HG02870 (cell line): ENCODE data around the gene PRKN.

Experiments
- ATAC-seq: cut with Tn5 transposase; IDR thresholded peaks from one replicate; pipeline ENCODE4 v1.9.1; 2021; ENCODE audit warnings: mild to moderate bottlenecking, moderate library complexity; ENCODE audit not compliant: unreplicated experiment

The PRKN gene

DNA sequence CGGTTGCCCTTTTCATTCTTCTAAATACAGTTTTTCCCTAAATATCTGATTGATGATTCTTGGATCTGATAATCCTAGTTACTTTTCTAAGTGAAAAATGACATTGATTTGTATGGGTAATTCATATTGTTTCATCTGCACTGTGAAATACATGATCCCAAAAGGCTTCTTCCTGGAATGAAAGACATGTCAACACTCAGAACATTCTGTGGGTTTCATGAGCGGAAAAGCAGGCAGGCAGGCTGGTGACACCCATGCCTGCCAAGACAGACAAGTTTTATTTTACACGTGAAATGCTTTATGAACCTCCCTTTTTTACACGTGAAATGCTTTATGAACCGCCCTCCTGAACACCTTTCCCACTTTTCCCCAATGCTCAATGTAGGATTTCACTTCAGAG lies 105.0 kb downstream of the PRKN start:
- no peak for ATAC-seq

DNA sequence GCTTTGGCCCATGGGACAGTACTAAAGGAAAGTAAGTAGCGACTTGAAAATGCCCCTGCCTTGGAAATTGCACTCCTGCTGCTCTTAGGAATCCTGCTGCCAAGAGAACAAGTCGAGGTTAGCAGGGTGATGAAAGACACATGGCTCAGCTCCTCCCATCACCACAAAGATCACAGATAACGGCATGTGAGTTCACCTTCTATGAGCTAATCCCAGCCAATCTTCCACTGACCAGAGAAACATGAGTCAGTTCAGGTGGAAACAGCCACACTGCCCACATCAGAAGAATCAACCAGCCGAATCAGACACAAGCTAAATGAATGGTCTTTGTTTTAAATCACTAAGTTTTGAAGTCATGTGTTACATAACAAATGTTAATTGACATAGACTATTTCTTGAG lies 106.3 kb downstream of the PRKN start:
- ATAC-seq = no peak

DNA sequence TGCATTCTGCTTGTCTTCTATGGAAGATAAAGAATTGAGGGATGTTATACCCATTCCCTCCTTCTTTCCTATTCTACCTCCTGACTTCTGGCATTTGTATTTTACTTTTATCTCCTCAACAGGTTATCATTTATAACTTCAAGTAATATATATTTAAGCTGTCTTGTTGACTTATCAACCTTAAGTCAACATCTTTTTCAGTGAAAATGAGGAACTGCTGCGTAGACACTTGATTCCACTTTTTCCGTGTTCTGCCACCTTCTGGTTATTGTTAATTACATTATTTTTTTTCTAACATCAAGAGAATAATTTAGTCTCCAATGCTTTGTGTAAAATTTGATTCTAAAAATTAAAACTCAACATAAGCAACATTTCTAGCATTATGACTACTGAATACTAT lies 107.5 kb downstream of the PRKN start:
- ATAC-seq = no peak

DNA sequence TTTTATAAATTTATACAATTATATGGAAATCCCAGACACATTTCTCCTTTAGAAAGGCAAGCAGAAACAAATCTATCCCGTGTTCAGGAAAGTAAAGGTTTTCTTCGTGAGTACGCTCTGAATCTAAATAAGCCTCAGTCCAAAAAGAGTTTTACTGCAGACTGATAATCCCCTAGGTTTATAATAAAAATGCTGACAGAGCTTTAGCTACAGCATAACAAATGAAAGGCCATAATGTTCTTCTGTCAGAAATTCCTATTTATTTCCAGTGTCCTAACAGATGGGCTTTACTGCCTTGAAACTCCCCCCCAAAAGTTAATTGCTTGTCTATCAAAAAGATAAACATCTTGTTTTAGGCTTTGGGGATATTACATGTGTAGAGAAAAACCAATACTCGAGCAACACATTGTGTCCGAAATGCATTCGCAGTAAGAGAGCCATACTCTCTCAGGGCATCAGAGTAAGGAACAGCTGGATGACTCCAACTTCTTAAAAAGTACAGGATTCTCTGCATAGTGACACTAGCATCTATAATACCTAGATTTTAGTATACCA lies 109.0 kb downstream of the PRKN start:
- no peak for ATAC-seq

DNA sequence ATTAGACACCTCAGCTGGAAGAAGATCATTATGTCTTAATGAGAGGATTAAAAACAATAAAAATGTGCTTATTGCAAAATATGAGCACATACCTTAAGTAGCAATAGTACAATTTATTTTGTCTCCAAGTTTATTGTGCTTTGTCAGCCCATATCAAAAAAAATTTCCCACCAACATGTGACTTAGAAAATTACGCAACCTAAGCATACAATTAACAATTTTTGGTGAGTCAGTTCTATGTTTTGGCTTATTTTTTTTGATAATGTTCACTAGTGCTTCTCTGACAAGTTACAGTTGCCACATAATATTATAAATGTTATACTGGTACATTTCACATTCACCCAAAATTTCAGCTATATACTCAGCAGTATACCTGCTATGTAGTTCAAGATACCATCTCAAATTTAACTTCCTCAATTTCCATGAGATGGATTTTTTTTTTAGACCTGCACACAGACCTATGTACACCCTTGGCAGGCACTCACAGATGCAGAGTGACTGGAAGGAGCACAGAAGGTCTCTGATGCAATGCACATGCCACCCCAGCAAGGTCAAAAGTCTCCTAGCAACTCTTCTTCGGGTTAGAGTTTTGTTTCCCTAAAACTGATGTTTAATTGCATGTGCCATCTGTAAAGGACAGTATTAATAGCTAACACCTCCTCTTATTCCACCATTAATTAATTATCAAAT lies 112.4 kb downstream of the PRKN start:
- ATAC-seq = no peak

DNA sequence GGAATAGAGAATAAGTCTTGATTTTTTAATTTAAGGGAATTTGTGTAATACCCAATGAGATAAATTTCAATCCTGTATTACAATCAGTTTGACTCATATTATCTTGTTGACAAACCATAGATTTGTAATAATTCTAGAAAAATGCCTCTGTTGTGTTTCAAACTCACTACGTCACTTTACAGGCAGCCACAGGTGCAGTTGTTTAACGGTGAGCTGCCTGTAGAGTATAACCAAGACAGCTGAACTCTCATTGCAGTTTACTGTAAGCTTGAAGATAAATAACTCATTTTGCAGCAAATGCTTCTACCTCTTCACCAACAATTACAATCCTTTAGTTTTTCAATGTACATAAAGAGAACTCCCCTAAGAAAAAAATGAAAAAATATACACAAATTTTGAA lies 114.3 kb downstream of the PRKN start:
- no peak for ATAC-seq

DNA sequence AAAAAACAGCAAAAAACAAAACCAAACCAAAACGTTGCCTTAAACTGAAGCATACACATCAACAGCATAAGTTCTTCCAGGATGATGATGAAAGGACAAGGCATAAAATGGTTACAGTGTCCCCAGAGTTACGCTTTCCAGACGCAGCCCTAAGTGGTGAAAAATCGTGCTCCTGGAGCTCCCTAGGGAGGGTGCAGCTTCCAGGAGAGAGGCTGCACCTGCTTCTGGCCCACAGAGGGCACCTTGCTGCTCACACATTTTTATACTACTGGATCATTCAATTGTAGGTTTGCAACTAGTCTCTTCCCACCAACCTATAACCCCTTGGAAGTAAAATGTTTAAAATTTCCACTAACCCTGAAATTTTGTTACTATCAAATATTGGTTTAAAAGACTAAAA lies 115.0 kb downstream of the PRKN start:
- ATAC-seq = no peak

DNA sequence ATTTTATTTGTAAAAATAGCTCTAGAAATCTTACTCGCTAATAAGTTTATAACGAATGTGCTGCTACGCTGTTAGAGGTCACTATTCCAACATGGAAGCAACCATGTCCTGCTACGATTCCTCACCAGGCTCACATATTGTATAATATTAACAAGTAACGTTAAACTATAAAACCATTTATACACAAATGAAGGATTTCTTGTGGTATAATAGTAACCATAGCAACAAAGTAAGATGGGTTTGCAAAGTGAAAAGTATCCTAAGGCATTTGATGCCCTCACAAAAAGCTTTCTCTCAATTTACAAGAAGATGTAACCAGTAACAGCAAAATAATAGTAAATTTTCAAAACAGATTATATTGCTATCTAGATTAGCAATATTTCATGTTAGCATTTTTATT lies 117.2 kb downstream of the PRKN start:
- ATAC-seq = no peak

DNA sequence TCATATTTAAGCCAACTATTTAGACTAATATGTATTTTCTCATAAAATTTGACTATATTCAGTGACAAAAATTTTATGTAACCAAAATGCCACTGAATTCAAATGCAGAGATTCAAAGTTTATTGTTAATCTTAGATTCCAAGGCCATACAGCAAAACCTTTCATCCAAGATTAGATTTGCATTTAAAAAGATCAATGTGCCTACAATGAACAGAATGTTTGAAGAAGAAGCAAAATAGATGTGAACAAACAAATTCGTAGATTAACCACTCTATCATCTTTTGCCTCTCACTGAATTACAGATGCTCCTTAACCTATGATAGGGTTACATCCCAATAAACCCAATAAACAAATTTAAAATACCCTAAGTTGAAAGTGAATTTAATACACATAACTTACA lies 121.7 kb downstream of the PRKN start:
- ATAC-seq = no peak

DNA sequence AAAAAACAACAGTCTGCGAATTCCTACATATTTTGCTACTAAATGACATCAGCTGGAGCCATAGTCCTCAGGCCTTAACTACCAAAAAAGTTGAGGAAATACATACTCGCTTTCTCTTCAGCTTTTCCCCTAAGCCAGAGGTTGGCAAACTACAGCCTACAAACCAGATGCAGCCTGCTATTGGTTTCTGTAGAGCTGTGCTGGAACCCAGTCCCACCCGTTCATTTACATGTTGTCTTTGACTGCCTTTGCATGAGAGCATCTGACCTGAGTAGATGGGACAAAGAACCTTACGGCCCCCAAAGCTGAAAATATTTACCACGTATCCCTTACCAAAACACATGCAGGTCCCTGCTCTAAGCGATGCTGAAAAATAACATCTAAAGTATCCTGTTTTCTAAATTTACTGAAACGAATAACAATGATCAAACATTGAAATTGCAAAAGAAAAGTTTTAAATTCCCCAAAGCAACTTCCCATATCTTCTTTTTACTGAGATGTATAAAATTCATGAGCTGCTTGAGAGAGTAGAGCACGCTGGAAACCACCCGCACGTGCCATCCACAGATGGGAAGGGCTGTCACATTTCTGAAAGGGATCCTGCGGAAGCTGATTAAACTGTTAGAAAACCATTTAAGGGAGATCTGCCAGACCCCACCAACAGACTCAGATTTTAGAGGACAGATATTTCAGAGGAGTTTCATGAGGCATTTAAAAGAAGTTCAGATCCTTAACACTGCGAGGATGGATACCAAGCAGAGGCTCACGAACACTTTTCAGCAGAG lies 124.1 kb downstream of the PRKN start:
- ATAC-seq = no peak

DNA sequence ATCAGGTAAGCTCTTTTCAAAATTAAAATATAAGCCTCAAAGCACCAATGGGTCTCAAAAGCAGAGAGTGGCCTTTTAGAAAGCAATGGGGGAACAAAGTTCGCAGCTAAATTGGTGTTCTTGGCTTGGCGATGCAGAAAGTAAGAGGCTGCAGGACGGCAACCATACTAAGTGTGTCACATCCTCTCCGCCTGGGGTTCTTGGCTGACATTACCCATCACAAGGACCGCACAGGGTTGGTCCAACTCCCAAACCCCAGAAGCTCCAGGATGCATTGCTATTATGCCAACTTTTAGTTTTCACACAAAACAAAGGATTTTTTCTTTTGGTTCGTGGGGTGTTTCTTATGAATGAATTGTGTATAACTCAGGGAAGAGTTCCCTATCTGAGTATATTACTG lies 124.8 kb downstream of the PRKN start:
- ATAC-seq = no peak

DNA sequence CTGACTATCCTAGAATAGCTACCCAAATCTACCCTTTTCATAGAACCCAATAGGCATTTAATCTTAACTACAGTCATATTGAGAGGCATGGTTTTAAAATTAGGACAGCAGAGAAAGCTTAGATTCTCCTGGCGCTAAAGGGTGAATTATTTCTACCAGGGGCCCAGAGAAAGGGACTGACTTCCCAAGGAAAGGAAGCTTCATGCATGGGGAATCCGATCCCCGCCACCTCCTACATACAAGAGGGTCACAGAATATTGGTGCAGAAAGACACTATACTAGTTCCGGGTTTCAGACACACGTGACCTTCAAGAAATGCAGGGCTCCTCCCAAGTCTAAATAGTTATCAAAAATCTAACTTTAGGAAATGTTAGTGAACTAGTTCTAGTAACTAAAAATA lies 130.9 kb downstream of the PRKN start:
- no peak for ATAC-seq

DNA sequence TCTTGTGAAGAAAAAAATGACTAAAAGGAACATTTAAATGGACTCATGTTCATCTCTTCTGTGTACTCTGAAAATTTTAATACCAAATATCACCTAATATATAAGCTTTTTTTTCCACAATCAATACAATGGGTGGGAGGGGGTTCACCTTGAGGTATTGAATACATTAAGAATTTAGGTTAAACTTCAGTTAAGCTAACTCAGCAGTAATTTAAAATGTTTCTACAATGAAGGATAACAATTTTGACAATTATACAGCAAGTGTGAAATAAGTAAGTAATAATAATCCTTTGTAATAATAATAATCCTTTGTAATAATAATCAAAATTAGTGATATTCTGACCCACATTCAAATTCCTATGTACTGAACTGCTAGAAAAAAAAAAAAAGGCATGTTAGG lies 136.0 kb downstream of the PRKN start:
- no peak for ATAC-seq

DNA sequence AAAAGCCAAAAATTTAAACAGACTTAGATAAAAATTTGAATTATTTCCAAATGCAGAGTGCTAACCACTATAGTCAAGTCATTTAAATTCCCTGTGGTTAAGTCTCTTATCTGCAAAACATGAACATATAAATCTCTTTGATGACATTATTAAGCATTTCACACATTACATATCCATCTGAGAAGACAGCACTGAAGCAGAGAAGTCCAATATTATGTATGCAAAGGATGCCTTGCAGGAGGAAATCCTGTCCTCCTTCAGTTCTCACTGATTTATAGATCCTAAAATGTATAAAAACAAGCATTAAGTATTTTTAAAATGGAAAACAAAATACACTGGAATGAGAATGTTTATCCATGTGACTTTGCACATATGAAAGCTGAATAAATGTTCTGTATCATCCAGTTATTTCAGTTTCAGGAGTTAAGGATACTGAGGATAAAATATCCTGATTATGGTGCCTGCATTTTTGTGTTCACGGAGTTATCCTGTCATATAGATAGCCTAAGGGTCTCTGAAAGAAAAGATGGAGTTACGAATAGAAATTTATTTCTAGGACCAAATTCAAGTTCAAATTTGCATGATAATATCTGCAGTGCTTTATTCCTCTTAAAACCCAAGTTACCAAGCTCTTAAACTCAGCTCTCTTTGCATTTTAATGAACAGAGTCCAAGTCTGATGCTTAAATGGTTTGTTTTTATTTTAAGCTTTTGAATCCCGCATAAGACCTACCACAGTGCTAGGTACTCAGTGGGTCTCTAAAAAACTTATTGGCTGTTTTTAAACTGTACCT lies 145.4 kb downstream of the PRKN start:
- ATAC-seq = no peak

DNA sequence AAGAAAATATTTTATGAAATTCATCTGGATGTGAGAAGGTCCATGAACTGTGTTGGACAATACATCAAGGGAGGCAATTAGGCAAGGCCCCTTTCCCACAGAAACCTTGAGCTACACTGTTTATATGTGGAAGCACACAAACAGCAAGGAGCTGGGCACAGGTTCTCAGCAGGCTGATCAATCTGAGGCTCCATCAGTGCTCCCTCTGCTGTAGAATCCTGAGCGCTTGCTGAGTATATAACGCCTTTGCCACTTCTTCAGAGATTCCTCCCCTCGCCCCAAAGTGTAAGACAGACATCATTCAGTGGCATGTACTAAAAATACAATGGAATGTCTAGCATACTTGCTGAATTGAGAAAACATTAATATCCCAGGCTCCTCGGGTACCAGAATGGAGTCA lies 146.9 kb downstream of the PRKN start:
- no peak for ATAC-seq

DNA sequence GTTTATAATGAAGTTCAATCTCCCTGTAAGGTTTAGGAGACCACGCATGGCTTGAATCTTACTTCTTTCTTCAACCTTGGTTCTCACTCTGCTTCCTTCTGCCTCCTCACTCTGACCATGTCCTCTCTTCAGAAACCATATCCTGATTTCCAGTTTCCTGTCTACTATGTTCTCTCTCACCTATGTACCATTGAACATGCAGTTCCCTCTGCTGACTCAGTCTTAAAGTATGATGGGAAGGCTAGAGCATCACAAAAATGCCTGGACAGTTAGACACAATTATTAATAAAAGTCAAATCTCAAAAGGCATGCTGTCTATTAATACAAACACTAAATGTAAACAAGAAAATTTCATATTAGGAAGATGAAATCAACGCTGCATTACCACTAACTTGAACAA lies 151.6 kb downstream of the PRKN start:
- ATAC-seq = no peak

DNA sequence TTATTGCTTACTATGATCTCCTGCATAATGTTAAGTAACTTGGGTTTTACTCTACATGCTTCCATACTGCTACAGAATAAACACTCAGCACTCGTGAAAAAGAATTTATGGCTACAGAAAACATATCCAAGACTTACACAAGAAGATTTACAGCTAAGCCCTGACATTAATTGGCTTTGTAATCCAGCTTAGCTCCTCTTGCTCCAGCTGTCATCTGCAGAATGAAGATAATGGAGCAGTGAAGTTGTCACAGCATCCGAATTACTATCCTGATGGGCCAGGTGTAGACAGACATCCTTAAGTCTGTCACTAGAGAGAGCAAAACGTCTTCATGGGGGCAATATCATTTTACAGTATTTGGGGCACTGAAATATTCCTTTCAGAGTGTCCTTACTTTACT lies 155.3 kb downstream of the PRKN start:
- ATAC-seq = no peak

DNA sequence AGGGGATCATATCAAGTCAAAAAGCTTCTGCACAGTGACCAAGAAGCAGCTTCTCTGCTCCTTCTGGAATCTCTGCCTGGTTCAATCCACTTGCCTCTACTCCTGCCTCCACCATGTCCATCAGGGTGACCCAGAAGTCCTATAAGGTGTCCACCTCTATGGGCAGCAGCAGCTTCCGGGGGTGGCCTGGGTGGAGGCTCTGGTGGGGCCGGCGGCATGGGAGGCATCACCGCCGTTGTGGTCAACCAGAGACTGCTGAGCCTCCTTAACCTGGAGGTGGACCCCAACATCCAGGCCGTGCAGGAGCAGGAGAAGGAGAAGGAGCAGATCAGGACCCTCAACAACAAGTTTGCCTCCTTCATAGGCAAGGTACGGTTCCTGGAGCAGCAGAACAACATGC lies 159.3 kb downstream of the PRKN start:
- ATAC-seq = no peak

DNA sequence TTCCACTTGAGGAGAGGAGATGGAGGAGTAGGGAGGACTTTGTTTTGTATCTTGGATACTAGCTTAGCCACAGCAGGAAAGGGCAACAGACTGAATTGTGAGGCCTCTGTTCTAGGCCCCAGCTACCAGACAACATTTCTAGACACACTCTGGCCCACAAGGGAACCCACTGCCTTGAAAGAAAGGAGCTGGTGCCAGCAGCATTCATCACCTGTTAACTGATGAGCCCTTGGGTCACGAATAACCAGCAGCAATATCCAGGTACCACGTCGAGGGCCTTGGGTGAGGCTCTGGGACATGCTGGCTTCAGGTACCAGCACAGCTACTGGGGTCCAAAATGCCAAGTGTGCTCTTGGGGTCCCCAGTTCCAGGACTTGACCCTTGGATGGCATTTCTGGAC lies 165.5 kb downstream of the PRKN start:
- no peak for ATAC-seq

DNA sequence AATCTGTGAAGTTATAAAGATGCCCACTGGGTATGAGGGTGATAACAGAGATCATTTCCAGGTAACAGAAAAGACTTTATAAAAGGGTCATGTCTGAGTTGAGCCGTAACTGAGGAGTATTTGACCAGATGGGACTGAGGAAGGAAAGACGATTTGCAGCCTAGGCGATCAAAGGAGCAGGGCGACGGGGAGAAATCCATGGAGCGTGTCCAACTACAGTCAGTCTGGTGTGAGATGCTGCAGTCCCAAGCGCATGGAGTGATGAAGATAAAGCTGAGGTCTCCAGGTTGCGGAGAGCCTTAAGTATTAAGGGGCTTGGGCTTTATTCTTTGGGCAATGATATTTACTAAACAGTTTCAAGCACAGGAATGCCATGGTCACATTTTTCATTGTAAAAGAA lies 166.7 kb downstream of the PRKN start:
- no peak for ATAC-seq

DNA sequence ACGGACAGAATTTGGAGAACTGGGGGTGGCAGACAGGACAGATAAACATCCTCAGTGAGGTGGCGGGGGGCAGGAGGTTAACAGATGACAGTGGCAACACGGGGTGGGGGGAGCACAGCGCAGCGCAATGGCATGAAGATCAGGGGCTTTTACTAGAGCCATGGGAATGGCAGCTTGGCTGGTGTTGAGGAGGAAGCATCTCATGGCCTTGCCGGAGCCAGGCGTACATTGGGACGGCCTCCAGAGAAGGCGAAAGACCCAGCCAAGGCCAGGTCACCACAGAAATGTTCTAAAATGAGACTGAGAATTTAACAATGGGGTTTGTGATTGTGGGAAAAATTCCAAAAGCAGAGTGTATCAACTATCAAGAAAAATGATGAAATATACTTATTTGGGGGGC lies 173.0 kb downstream of the PRKN start:
- ATAC-seq = no peak

DNA sequence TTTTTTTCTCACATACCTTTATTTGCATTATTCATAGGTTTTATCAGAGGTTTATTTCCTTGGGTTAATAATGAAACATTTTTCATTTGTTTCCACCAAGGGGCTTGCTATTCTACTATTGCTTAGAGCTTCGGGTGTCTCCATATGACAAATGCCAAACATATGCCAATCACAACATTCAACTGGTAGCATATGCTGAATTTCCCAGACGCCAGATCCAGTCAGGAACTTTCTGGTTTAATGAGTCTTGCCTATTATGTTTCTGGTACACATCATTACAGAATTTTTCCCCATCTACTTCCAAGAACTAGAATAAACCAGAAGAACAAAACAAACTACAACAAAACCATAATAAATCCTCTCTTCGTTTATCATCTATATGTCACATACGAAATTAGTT lies 180.7 kb downstream of the PRKN start:
- ATAC-seq = no peak
